BJ (cell line): Measurements from ENCODE around the gene TNNC1. TPM values are rescaled to one million over a fixed set of nuclear protein-coding genes. Genes with fewer than 3 reads are reported as not detected.

Experiments used
- CTCF ChIA-PET: fragments of 350-600 bp; formaldehyde crosslinking; extraction: SDS; loops from one replicate; lab custom pipeline; 2021; ENCODE audit warnings: antibody characterized with exemption, inconsistent platforms; lab: Yijun Ruan, JAX
- POLR2A ChIA-PET: fragments of 300-600 bp; sonication (Branson Sonifier 250); formaldehyde crosslinking; extraction: SDS; loops from one replicate; lab custom pipeline; 2021; ENCODE audit warnings: antibody characterized with exemption; lab: Charles Lee
- DNase-seq: peaks from one replicate; pipeline ENCODE4 v3.0.0-alpha.2; 2011; ENCODE audit warnings: low read depth
- H3K27me3 ChIP-seq: 2 replicates; pipeline ENCODE4 v1.6.0; 2011; ENCODE audit warnings: low read length; ENCODE audit not compliant: control insufficient read depth, insufficient read depth
- H3K36me3 ChIP-seq: 2 replicates; pipeline ENCODE4 v1.5.1; 2011; ENCODE audit warnings: low read length; ENCODE audit not compliant: control insufficient read depth, insufficient read depth
- H3K4me3 ChIP-seq: 2 replicates; pipeline ENCODE4 v1.5.1; 2011; ENCODE audit warnings: low read depth, mild to moderate bottlenecking, control low read depth, low read length
- CTCF ChIP-seq: IDR thresholded peaks from 2 replicates; pipeline ENCODE4 v1.5.1; 2011; ENCODE audit warnings: low read depth, mild to moderate bottlenecking, control low read depth, inconsistent platforms, low read length, moderate library complexity; ENCODE audit not compliant: insufficient read depth
- polyA plus RNA-seq: library from polyadenylated mRNA; depleted of rRNA; stranded (reverse); fragments of >200 nt; gene quantifications from 2 replicates; pipeline ENCODE4 v1.2.3, GENCODE V29; 2011

Gene TNNC1
- polyA plus RNA-seq, 1 experiment, result 1.7 TPM

- H3K27me3 ChIP-seq, result peaks cover 8% of the 10 kb centered on the region; the same call in 1 of the 2 replicates
- TF ChIP-seq CTCF, result no peak
- DNase-seq, result no peak
- ChIA-PET CTCF (interaction anchor here (1.0 to 16.0 kb wide), 5 partner anchors 8 to 33 kb away, joined by 3 to 445 read pairs (median 4); partner anchors contain the start of genes SEMA3G and TNNC1), POLR2A (interaction anchor here (0.6 kb wide), 1 partner anchor 21 kb away, joined by 3 read pairs; no protein-coding TSS in a partner anchor)
- H3K36me3 ChIP-seq, result no peaks in the 10 kb centered on the region
- no peak overlapping the region for H3K4me3 ChIP-seq
These were observed 15.0 kb downstream of the TNNC1 start for GRCh38 chr3:52438579-52439425.

DNA sequence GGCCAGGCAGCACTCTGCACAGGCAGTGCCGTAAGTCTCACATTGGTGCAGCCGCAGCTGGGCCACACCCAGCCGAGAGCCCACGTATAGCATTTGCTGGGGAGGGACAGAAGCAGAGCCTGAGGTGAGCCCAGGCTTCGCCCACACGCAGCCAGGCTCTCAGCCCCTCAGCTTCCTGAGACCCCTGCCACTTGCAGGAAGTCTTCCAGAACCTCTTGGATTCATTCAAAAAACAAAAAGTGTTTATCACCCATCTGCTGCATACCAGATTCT, 15.8 kb downstream of the TNNC1 start:
- no peak for TF ChIP-seq CTCF
- CTCF ChIA-PET, result interaction anchor here (3.9 to 16.0 kb wide), 2 partner anchors 10 to 11 kb away, joined by 21 to 445 read pairs; partner anchors contain the start of genes SEMA3G and TNNC1

GRCh38 chr3:52437326-52438103, 16.3 kb downstream of the TNNC1 start:
- Histone ChIP-seq H3K4me3 (no peak overlapping the region), H3K27me3 (peaks cover 9% of the 10 kb centered on the region), H3K36me3 (no peaks in the 10 kb centered on the region)
- DNase-seq, result no peak
- CTCF ChIA-PET, result interaction anchor here (3.9 to 16.0 kb wide), 2 partner anchors 9 to 11 kb away, joined by 21 to 445 read pairs; partner anchors contain the start of genes SEMA3G and TNNC1
- TF ChIP-seq CTCF, result no peak
- POLR2A ChIA-PET, result interaction anchor here (0.6 kb wide), 1 partner anchor 200 kb away, joined by 3 read pairs; no protein-coding TSS in a partner anchor

More for the DNA sequence above, 15.8 kb downstream of the TNNC1 start:
- peaks cover 9% of the 10 kb centered on the region for H3K27me3 ChIP-seq
- no peak overlapping the region for H3K4me3 ChIP-seq
- H3K36me3 ChIP-seq, result no peaks in the 10 kb centered on the region
- no peak for DNase-seq
- POLR2A ChIA-PET, result interaction anchor here (0.6 kb wide), 1 partner anchor 201 kb away, joined by 3 read pairs; no protein-coding TSS in a partner anchor

DNA sequence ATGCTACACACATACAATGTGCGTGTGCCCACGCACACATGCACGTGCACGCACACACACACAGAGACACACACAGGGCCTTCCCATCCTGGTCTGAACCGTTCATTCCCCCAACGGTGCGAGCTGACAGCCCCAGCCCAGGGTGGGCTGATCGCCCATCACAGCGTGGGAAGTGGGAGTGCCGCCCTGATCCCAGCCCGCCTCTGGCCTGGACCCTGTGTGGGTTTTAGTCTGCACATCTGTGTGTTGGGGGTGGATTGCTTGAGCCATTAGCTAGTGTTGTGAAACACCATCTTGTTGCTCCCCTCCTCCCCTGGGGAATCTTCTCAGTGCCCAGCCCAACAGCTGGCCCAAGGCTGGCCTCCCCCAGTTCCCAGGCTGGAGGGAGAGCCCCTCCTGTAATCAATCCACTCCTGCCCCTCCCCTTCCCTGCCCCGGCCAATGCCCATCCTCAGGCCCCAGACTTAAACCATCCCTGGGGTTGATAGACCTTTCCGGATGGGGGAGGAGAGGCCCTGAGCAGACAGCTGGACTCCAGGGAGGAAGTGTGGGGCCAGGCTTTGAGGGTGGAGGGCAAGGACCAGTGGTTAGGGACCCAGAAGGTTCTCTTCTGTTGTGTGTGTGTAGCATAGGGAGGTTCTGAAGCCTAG, 17.2 kb downstream of the TNNC1 start:
- DNase-seq, result no peak
- TF ChIP-seq CTCF, result no peak
- ChIA-PET CTCF (interaction anchor here (0.6 to 16.0 kb wide), 3 partner anchors 8 to 96 kb away, joined by 3 to 445 read pairs (median 21); partner anchors contain the start of genes SEMA3G and TNNC1), POLR2A (no interaction called here)
- H3K4me3 ChIP-seq, result no peak overlapping the region
- H3K27me3 ChIP-seq, result peaks cover 9% of the 10 kb centered on the region
- H3K36me3 ChIP-seq, result no peaks in the 10 kb centered on the region
